Fibroblast of skin of right quadriceps (primary cell): ENCODE measurements around the gene OXSM.

Experiments used
- DNase-seq: peaks from one replicate; pipeline ENCODE4 v3.0.0-alpha.2; 2013

Gene OXSM

GRCh38 chr3:25789596-25790556, at the start of gene OXSM:
Gene OXSM (plus strand): TSS chr3:25790090. CDS start chr3:25791021, 931 bp downstream.
- peak; percentile 89 for DNase-seq

GRCh38 chr3:25744470-25744869, 45.4 kb upstream of the OXSM start:
- no peak for DNase-seq

DNA sequence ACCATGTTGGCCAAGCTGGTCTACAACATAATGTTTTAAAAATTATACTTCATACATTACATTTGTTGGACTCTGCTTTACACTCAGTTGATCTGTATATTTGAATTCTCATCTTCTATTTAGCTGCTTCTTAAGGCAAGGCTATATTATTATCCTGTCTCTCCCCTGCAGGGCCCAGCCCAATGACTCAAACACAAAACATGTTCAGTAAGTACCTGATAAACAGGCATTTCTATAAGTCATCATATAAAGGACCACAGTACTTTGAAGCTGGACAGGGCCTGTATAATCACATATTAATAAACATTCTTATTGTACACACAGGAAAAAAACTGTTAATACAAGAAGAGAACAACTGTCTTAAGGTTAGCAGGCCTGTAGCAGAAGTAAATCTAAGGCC, 42.9 kb upstream of the OXSM start:
- DNase-seq: no peak

DNA sequence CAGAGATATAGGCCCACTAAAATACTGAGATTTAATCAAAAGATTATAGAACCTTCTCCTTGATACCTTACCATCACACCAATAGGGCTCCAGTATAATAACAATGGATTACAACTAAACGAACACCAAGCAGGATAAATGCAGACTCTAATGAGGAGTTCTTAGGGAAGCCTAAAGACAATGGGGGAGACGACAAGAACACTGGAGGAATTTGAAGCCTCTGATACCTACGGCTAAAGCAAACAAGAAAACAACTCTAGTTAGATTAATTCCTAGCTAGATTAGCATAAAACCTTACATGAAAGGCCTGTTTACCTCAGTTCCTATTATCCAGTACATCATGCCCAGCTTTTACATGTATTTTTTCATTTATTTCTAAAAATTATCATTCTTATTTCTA, 41.7 kb upstream of the OXSM start:
- DNase-seq: no peak

DNA sequence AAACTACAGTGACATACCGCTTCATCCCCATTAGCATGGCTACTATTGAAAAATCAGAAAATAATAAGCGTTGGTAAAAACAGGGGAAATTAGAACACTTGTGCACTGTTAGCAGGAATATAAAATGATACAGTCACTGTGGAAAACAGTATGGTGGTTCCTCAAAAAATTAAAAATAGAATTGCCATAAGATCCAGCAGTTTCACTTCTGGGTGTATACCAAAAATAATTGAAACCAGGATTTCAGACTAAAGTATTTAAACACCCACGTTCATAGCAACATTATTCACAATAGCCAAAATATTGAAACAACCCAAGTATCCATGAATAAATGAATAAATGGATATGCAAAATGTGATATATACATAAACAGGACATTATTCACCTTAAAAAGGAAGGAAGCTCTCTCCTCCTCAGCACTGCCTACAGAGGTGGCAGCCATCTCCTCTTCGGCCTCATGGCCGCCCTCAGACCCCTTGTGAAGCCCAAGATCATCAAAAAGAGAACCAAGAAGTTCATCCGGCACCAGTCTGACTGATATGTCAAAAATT, 40.8 kb upstream of the OXSM start:
- DNase-seq: no peak

GRCh38 chr3:25751048-25751447, 38.8 kb upstream of the OXSM start:
- no peak for DNase-seq

GRCh38 chr3:25751725-25752124, 38.2 kb upstream of the OXSM start:
- no peak for DNase-seq

DNA sequence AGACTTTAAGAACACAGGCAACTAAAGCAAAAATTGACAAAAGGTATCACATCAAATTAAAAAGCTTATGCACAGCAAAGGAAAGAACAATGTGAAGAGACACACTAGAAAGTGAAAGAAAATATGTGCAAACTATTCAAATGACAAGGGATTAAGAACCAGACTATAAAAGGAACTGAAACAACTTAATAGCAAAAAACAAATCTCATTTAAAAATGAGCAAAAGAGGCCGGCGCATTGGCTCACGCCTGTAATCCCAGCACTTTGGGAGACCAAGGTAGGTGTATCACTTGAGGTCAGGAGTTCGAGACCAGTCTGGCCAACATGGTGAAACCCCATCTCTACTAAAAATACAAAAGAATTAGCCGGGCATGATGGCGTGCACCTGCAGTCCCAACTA, 21.0 kb upstream of the OXSM start:
- DNase-seq: no peak

DNA sequence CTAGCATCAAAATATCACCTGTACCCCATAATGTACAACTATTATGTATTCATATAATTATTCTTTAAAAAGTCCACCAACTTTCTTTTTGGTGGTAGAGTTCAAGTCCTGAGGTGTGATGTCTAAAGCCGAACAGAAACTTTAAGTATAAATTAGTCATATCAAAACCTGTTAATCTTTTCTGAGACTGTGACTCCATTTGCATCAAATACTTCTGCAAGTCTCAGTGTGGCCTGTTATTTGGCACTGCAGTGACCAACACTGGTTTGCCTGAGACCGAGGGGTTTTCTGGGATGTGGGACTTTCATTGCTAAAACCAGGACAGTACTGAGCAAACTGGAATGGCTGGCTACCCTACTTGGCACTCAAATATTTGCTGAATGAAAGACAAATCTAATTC, 14.0 kb upstream of the OXSM start:
- no peak for DNase-seq

GRCh38 chr3:25780618-25781017, 9.3 kb upstream of the OXSM start:
- DNase-seq: no peak

DNA sequence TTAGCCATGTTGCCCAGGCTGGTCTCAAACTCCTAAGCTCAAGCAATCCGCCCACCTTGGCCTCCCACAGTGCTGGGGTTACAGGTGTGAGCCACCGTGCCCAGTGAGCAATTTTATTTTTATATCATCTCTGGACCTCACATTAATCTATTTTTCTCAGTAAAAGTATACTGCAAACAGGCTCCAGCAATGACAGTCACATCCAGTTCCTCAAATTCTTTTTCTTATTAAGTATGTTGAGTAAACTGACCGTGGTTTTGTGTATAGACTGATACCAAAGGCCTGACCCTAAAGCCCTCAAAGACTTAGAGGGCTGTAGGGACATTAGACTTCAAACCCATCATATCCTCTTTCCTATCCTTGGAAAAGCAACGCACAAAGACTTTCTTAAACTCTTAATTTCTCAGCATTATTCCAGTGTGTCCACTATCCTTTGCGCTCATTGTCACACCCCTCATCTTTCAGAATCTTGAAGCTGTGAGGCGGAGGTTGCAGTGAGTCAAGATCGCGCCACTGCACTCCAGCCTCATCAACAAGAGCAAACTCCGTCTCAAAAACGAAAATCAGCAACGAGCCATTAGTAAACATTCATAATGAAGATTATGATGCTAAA, 8.6 kb upstream of the OXSM start:
- DNase-seq: no peak

- no peak for DNase-seq
These were observed 7.9 kb upstream of the OXSM start for GRCh38 chr3:25781758-25782594.

GRCh38 chr3:25782636-25782937, 7.3 kb upstream of the OXSM start:
- DNase-seq: no peak

- DNase-seq: peak; percentile 78
These were observed 6.8 kb upstream of the OXSM start, which contains the start of gene NGLY1 for GRCh38 chr3:25782938-25783660. Gene NGLY1 (minus strand): TSS chr3:25783443. CDS start chr3:25783390, 53 bp downstream.

- DNase-seq: peak; percentile 26
These were observed 6.0 kb upstream of the OXSM start for GRCh38 chr3:25783661-25784512.

GRCh38 chr3:25784971-25785370, 4.9 kb upstream of the OXSM start:
- DNase-seq: no peak

DNA sequence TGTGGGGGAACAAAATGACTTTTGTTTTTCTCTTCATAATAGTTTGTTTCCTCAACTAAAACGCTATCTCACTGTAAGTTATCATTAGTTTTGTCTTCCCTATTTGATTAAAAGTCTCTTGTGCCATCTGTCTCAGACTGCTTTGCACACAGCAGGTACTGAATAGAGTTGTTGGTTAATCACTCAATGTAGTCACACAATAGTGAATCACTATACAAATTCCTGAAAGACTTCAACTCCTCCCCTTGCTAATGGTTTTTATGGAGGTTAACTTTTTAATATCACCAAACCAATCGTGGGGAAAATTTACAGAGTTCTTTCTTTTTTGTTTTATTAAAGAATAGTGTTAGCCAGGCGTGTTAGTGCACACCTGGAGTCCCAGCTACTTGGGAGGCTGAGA, 4.1 kb upstream of the OXSM start:
- no peak for DNase-seq

- no peak for DNase-seq
These were observed 2.2 kb upstream of the OXSM start for GRCh38 chr3:25787689-25788088.

DNA sequence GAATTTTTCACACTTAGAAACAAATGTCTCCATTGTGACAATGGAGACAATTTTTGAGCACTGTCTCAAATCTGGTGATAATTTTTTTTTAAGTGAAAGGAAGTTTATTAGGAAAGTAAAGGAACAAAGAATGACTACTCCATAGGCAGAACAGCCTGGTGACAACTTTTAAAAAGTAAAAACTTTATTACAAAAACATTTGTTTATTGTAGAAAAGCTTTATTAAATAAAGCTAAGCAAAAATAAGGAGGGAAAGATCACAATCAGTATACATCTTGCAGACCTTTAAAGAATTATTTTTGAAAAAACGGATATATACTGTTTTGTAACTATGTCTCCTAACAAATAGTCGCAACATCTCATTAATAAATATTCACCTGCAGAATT, 688 bp upstream of the OXSM start:
- no peak for DNase-seq

- no peak for DNase-seq
These were observed 11.9 kb downstream of the OXSM start for GRCh38 chr3:25801786-25802185.

- DNase-seq: no peak
These were observed 13.9 kb downstream of the OXSM start for GRCh38 chr3:25803833-25804232.

DNA sequence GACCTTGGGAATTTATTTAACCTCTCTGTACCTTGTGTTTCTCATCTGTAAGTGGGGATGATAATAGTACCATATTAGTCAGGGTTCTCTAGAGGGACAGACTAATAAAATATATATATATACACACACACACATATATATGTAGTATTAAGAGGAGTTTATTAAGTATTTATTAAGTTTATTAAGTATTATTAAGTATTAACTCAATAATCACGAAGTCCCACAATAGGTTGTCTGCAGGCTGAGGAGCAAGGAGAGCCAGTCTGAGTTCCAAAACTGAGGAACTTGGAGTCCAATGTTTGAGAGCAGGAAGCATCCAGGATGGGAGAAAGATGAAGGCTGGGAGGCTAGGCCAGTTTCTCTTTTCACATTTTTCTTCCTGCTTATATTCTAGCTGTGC, 14.8 kb downstream of the OXSM start:
- no peak for DNase-seq
